ENCODE data around the gene PSD4.

PSD4 gene

GRCh38 chr2:113223813-113224212 lies 50.0 kb downstream of the PSD4 start:
- 90% methylated on average over 1 of the region's 1 CpG for WGBS

GRCh38 chr2:113224647-113225236 lies 51.0 kb downstream of the PSD4 start:
- H3K23ac ChIP-seq (ENCODE audit: low read length in 2 of 2) = no peak overlapping the region
- no peak overlapping the region for H2BK12ac ChIP-seq (ENCODE audit: low read length in 2 of 2)
- peak overlapping the region; percentile 73 for H2AK5ac ChIP-seq (ENCODE audit: low read length, severe bottlenecking)
- H3K4ac ChIP-seq (ENCODE audit: low read depth in 1 of 2, low read length in 2 of 2) = no peak overlapping the region
- H4K8ac ChIP-seq (ENCODE audit: low read length) = no peak overlapping the region
- H2BK5ac ChIP-seq (ENCODE audit: low read depth, low read length, poor library complexity, severe bottlenecking) = no peak overlapping the region
- no peak overlapping the region for H2BK15ac ChIP-seq (ENCODE audit: low read depth, poor library complexity, severe bottlenecking)
- H4K91ac ChIP-seq (ENCODE audit: low read length) = no peak overlapping the region
- no peaks in the 10 kb centered on the region for H3K27me3 ChIP-seq (ENCODE audit: control insufficient read depth in 1 of 2, insufficient read depth in 1 of 2, low read length in 2 of 2)
- H2AFZ ChIP-seq (ENCODE audit: low read depth, low read length) = no peak overlapping the region
- no peak overlapping the region for H3K18ac ChIP-seq (ENCODE audit: low read depth in 1 of 2, low read length in 2 of 2)
- WGBS = 100% methylated on average over 1 of the region's 2 CpGs
- peaks cover 7% of the 10 kb centered on the region for H3K79me1 ChIP-seq (replicated peaks; ENCODE audit: low read length, poor library complexity, severe bottlenecking)
- H3K36me3 ChIP-seq (ENCODE audit: control insufficient read depth in 1 of 2, insufficient read depth in 2 of 2, low read depth in 1 of 2, low read length in 2 of 2) = peaks cover 6 to 17% of the 10 kb centered on the region in 2 experiments
- no peak overlapping the region for H3K14ac ChIP-seq (ENCODE audit: low read length in 2 of 2)
- peaks cover 28% of the 10 kb centered on the region for H3K4me1 ChIP-seq (ENCODE audit: control insufficient read depth, insufficient read depth, low read depth, low read length)
- no peak for DNase-seq
- no peaks in the 10 kb centered on the region for H3K9me3 ChIP-seq (ENCODE audit: control insufficient read depth, low read length)
- H2BK120ac ChIP-seq (ENCODE audit: low read depth, low read length) = no peak overlapping the region
- H3K4me2 ChIP-seq (ENCODE audit: low read length, poor library complexity, severe bottlenecking) = no peak overlapping the region
- no peak overlapping the region for H3K4me3 ChIP-seq (ENCODE audit: insufficient read depth in 1 of 2, low read depth in 1 of 2, low read length in 2 of 2)
- peak overlapping the region; percentile 97 for H3K27ac ChIP-seq (ENCODE audit: low read length, poor library complexity, severe bottlenecking)
- H3K9ac ChIP-seq (ENCODE audit: low read length) = no peak overlapping the region

More at GRCh38 chr2:113223813-113224212, 50.0 kb downstream of the PSD4 start:
- H3K4ac ChIP-seq (ENCODE audit: low read depth in 1 of 2, low read length in 2 of 2) = no peak overlapping the region
- no peak overlapping the region for H3K4me2 ChIP-seq (ENCODE audit: low read length, poor library complexity, severe bottlenecking)
- no peak overlapping the region for H3K4me3 ChIP-seq (ENCODE audit: insufficient read depth in 1 of 2, low read depth in 1 of 2, low read length in 2 of 2)
- H4K8ac ChIP-seq (ENCODE audit: low read length) = no peak overlapping the region
- H4K91ac ChIP-seq (ENCODE audit: low read length) = no peak overlapping the region
- no peak overlapping the region for H3K9ac ChIP-seq (ENCODE audit: low read length)
- H2BK120ac ChIP-seq (ENCODE audit: low read depth, low read length) = no peak overlapping the region
- H3K23ac ChIP-seq (ENCODE audit: low read length in 2 of 2) = no peak overlapping the region
- H2BK5ac ChIP-seq (ENCODE audit: low read depth, low read length, poor library complexity, severe bottlenecking) = no peak overlapping the region
- no peak overlapping the region for H3K27ac ChIP-seq (ENCODE audit: low read length, poor library complexity, severe bottlenecking)
- no peak overlapping the region for H2AFZ ChIP-seq (ENCODE audit: low read depth, low read length)
- no peak overlapping the region for H2BK12ac ChIP-seq (ENCODE audit: low read length in 2 of 2)
- H3K18ac ChIP-seq (ENCODE audit: low read depth in 1 of 2, low read length in 2 of 2) = no peak overlapping the region
- no peak for DNase-seq
- H3K27me3 ChIP-seq (ENCODE audit: control insufficient read depth in 1 of 2, insufficient read depth in 1 of 2, low read length in 2 of 2) = no peaks in the 10 kb centered on the region
- H3K79me1 ChIP-seq (replicated peaks; ENCODE audit: low read length, poor library complexity, severe bottlenecking) = peaks cover 7% of the 10 kb centered on the region
- H2AK5ac ChIP-seq (ENCODE audit: low read length, severe bottlenecking) = no peak overlapping the region
- H3K9me3 ChIP-seq (ENCODE audit: control insufficient read depth, low read length) = no peaks in the 10 kb centered on the region
- H3K4me1 ChIP-seq (ENCODE audit: control insufficient read depth, insufficient read depth, low read depth, low read length) = peaks cover 34% of the 10 kb centered on the region
- H2BK15ac ChIP-seq (ENCODE audit: low read depth, poor library complexity, severe bottlenecking) = no peak overlapping the region
- no peak overlapping the region for H3K14ac ChIP-seq (ENCODE audit: low read length in 2 of 2)
- peaks cover 6 to 21% of the 10 kb centered on the region in 2 experiments for H3K36me3 ChIP-seq (ENCODE audit: control insufficient read depth in 1 of 2, insufficient read depth in 2 of 2, low read depth in 1 of 2, low read length in 2 of 2)

- peak overlapping the region; percentile 44 for H3K9ac ChIP-seq (ENCODE audit: low read length)
These were observed 51.8 kb downstream of the PSD4 start for GRCh38 chr2:113225263-113226259.

GRCh38 chr2:113226462-113226861 lies 52.7 kb downstream of the PSD4 start:
- Histone ChIP-seq H3K4me2 (ENCODE audit: low read length, poor library complexity, severe bottlenecking) (no peak overlapping the region), H2AK5ac (ENCODE audit: low read length, severe bottlenecking) (peak overlapping the region; percentile 92), H2BK15ac (ENCODE audit: low read depth, poor library complexity, severe bottlenecking) (no peak overlapping the region), H3K4ac (ENCODE audit: low read depth in 1 of 2, low read length in 2 of 2) (no peak overlapping the region), H3K4me3 (ENCODE audit: insufficient read depth in 1 of 2, low read depth in 1 of 2, low read length in 2 of 2) (no peak overlapping the region), H3K18ac (ENCODE audit: low read depth in 1 of 2, low read length in 2 of 2) (no peak overlapping the region), H3K79me1 (replicated peaks; ENCODE audit: low read length, poor library complexity, severe bottlenecking) (peaks cover 4% of the 10 kb centered on the region), H4K91ac (ENCODE audit: low read length) (no peak overlapping the region), H2AFZ (ENCODE audit: low read depth, low read length) (no peak overlapping the region), H3K4me1 (ENCODE audit: control insufficient read depth, insufficient read depth, low read depth, low read length) (peaks cover 23% of the 10 kb centered on the region), H3K9me3 (ENCODE audit: control insufficient read depth, low read length) (no peaks in the 10 kb centered on the region), H3K27ac (ENCODE audit: low read length, poor library complexity, severe bottlenecking) (peak overlapping the region; percentile 92), H2BK12ac (ENCODE audit: low read length in 2 of 2) (no peak overlapping the region), H3K27me3 (ENCODE audit: control insufficient read depth in 1 of 2, insufficient read depth in 1 of 2, low read length in 2 of 2) (no peaks in the 10 kb centered on the region), H3K9ac (ENCODE audit: low read length) (no peak overlapping the region), H4K8ac (ENCODE audit: low read length) (no peak overlapping the region), H3K23ac (ENCODE audit: low read length in 2 of 2) (no peak overlapping the region), H3K14ac (ENCODE audit: low read length in 2 of 2) (no peak overlapping the region), H3K36me3 (ENCODE audit: control insufficient read depth in 1 of 2, insufficient read depth in 2 of 2, low read depth in 1 of 2, low read length in 2 of 2) (peaks cover 8 to 22% of the 10 kb centered on the region in 2 experiments), H2BK5ac (ENCODE audit: low read depth, low read length, poor library complexity, severe bottlenecking) (no peak overlapping the region), H2BK120ac (ENCODE audit: low read depth, low read length) (no peak overlapping the region)
- 85% methylated on average over 4 of the region's 4 CpGs for WGBS
- DNase-seq = no peak

More at GRCh38 chr2:113225263-113226259, 51.8 kb downstream of the PSD4 start:
- DNase-seq = peak; percentile 75
- no peaks in the 10 kb centered on the region for H3K9me3 ChIP-seq (ENCODE audit: control insufficient read depth, low read length)
- H3K4me2 ChIP-seq (ENCODE audit: low read length, poor library complexity, severe bottlenecking) = no peak overlapping the region
- H2BK120ac ChIP-seq (ENCODE audit: low read depth, low read length) = no peak overlapping the region
- no peak overlapping the region for H2BK15ac ChIP-seq (ENCODE audit: low read depth, poor library complexity, severe bottlenecking)
- peak overlapping the region; percentile 4 for H4K91ac ChIP-seq (ENCODE audit: low read length)
- H3K4ac ChIP-seq (ENCODE audit: low read depth in 1 of 2, low read length in 2 of 2) = peak overlapping the region in 1 of 2 experiments; percentile 47
- peak overlapping the region; percentile 42 for H2AK5ac ChIP-seq (ENCODE audit: low read length, severe bottlenecking)
- H3K36me3 ChIP-seq (ENCODE audit: control insufficient read depth in 1 of 2, insufficient read depth in 2 of 2, low read depth in 1 of 2, low read length in 2 of 2) = peaks cover 6 to 17% of the 10 kb centered on the region in 2 experiments
- H3K18ac ChIP-seq (ENCODE audit: low read depth in 1 of 2, low read length in 2 of 2) = peak overlapping the region in 1 of 2 experiments; percentile 28
- peaks cover 4% of the 10 kb centered on the region for H3K79me1 ChIP-seq (replicated peaks; ENCODE audit: low read length, poor library complexity, severe bottlenecking)
- peak overlapping the region; percentile 46 for H2BK5ac ChIP-seq (ENCODE audit: low read depth, low read length, poor library complexity, severe bottlenecking)
- no peak overlapping the region for H2AFZ ChIP-seq (ENCODE audit: low read depth, low read length)
- peak overlapping the region in 1 of 2 experiments; percentile 37 for H2BK12ac ChIP-seq (ENCODE audit: low read length in 2 of 2)
- H3K4me3 ChIP-seq (ENCODE audit: insufficient read depth in 1 of 2, low read depth in 1 of 2, low read length in 2 of 2) = no peak overlapping the region
- peaks cover 24% of the 10 kb centered on the region for H3K4me1 ChIP-seq (ENCODE audit: control insufficient read depth, insufficient read depth, low read depth, low read length)
- H3K14ac ChIP-seq (ENCODE audit: low read length in 2 of 2) = peak overlapping the region in 1 of 2 experiments; percentile 26
- peak overlapping the region; percentile 97 for H3K27ac ChIP-seq (ENCODE audit: low read length, poor library complexity, severe bottlenecking)
- 67% methylated on average over 7 of the region's 12 CpGs for WGBS
- no peaks in the 10 kb centered on the region for H3K27me3 ChIP-seq (ENCODE audit: control insufficient read depth in 1 of 2, insufficient read depth in 1 of 2, low read length in 2 of 2)
- H3K23ac ChIP-seq (ENCODE audit: low read length in 2 of 2) = no peak overlapping the region
- no peak overlapping the region for H4K8ac ChIP-seq (ENCODE audit: low read length)

Measured in mesenchymal stem cell (in vitro differentiated cells and primary cell).